ENCODE measurements around the gene BCAR1. TPM values are rescaled to one million over a fixed set of nuclear protein-coding genes. Genes with fewer than 3 reads are reported as not detected.

The BCAR1 gene
- total RNA-seq, 1 donor from 2014 or later, result 182 TPM

DNA sequence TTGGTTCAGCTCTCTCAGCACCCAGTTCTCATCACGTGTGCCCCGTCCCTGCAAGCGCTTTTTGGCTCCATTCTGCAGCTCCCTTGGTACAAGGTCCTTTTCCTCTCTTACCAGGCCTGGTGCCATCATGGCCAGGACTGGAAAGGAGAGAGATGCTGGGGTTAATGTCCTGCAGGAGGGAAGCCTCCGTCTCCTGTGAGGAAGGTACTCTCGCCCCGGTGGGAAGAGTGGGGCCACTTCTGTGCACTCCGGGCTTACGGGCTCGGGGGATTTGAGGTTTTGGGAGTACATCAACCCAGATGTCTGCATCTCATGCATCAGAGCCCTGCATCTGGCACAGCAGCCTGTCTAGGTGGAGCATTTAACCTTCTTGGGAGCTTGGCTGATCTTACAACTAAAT, 54.6 kb downstream of the BCAR1 start:
- no peak for DNase-seq (ENCODE audit: low spot score)
- Mint-ChIP-seq H3K27me3 (ENCODE audit: unreplicated experiment) (no peaks in the 10 kb centered on the region), H3K4me1 (ENCODE audit: unreplicated experiment) (no peaks in the 10 kb centered on the region), H3K27ac (ENCODE audit: unreplicated experiment) (no peak overlapping the region), H3K4me3 (ENCODE audit: unreplicated experiment) (no peak overlapping the region), H3K36me3 (ENCODE audit: low read depth, unreplicated experiment) (no peaks in the 10 kb centered on the region), H3K9me3 (ENCODE audit: unreplicated experiment) (no peaks in the 10 kb centered on the region)
- no peak for TF ChIP-seq CTCF (IDR thresholded peaks at IDR 0.05; ENCODE audit: unreplicated experiment)

- no peak for DNase-seq (ENCODE audit: low spot score)
- H3K27me3 Mint-ChIP-seq (ENCODE audit: unreplicated experiment), result no peaks in the 10 kb centered on the region
- H3K36me3 Mint-ChIP-seq (ENCODE audit: low read depth, unreplicated experiment), result no peaks in the 10 kb centered on the region
- no peak for TF ChIP-seq CTCF (IDR thresholded peaks at IDR 0.05; ENCODE audit: unreplicated experiment)
- no peak overlapping the region for H3K4me3 Mint-ChIP-seq (ENCODE audit: unreplicated experiment)
- no peak overlapping the region for H3K27ac Mint-ChIP-seq (ENCODE audit: unreplicated experiment)
- H3K4me1 Mint-ChIP-seq (ENCODE audit: unreplicated experiment), result no peaks in the 10 kb centered on the region
- H3K9me3 Mint-ChIP-seq (ENCODE audit: unreplicated experiment), result no peaks in the 10 kb centered on the region
Observed at GRCh38 chr16:75195811-75196790, 55.3 kb downstream of the BCAR1 start.

DNA sequence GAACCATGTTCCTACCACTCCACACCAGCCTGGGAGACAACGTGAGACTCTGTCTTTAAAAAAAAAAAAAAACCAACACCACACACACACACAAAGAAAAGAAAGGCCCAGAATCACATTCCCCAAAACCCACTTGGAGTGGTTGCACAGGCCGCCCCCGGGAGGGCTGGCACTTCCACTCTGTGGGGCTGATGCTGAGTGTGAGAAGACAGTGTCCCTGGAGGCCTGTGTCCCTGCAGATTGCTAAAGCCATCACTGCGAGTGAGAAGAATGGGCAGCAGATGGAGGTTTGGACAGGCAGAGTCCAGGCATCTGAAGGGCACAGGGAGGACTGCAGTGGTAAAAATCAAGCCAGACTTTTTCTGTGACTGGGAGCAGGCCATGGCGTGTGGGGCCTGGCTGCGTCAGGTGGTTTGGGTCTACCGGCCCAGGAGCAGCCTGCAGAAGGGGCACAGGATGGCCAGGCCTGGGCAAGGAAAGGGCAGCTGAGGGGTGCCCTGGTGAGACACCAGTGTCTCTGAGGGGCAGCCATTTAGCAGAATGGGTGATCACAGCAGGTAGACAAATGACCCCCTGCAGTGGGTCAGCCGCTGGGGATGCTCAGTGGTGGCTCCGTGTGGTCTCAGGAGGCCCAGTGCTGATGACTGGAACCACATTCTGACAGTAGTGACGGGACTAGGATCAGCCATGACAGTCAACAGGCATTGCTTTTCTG, 57.5 kb downstream of the BCAR1 start:
- Mint-ChIP-seq H3K4me3 (ENCODE audit: unreplicated experiment) (peak overlapping the region; percentile 27), H3K27ac (ENCODE audit: unreplicated experiment) (no peak overlapping the region)

DNA sequence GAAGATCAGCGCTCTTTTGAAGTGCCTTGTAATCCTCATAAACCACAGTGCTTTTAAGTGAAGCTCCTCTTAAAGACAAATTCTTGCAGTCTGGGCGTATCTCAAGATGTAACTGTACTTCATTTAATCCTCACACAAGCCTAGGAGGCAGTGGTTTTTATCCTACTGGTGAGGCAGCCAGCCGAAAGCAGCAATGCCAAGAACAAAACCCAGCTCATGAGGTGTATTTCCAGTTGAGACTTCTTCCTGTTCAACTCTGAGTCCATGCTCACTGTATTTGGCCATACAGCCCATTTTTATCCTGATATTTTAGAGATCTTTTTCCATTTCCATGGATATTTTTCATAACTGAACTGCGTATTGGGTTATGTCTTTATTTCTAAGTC, 58.2 kb downstream of the BCAR1 start:
- no peak for TF ChIP-seq CTCF (IDR thresholded peaks at IDR 0.05; ENCODE audit: unreplicated experiment)
- no peaks in the 10 kb centered on the region for H3K9me3 Mint-ChIP-seq (ENCODE audit: unreplicated experiment)
- no peak overlapping the region for H3K27ac Mint-ChIP-seq (ENCODE audit: unreplicated experiment)

More for the DNA sequence above, 57.5 kb downstream of the BCAR1 start:
- peaks cover 5% of the 10 kb centered on the region for H3K27me3 Mint-ChIP-seq (ENCODE audit: unreplicated experiment)
- no peak for TF ChIP-seq CTCF (IDR thresholded peaks at IDR 0.05; ENCODE audit: unreplicated experiment)
- no peaks in the 10 kb centered on the region for H3K36me3 Mint-ChIP-seq (ENCODE audit: low read depth, unreplicated experiment)
- no peaks in the 10 kb centered on the region for H3K9me3 Mint-ChIP-seq (ENCODE audit: unreplicated experiment)
- no peak for DNase-seq (ENCODE audit: low spot score)
- no peaks in the 10 kb centered on the region for H3K4me1 Mint-ChIP-seq (ENCODE audit: unreplicated experiment)

More for the DNA sequence above, 58.2 kb downstream of the BCAR1 start:
- DNase-seq (ENCODE audit: low spot score), result no peak
- H3K4me3 Mint-ChIP-seq (ENCODE audit: unreplicated experiment), result peak overlapping the region; percentile 27
- peaks cover 5% of the 10 kb centered on the region for H3K27me3 Mint-ChIP-seq (ENCODE audit: unreplicated experiment)
- no peaks in the 10 kb centered on the region for H3K4me1 Mint-ChIP-seq (ENCODE audit: unreplicated experiment)
- no peaks in the 10 kb centered on the region for H3K36me3 Mint-ChIP-seq (ENCODE audit: low read depth, unreplicated experiment)

Measured in endothelial cell (in vitro differentiated cells).